ENCODE data around the gene HAVCR1.
"Not testable (repeated sequence)": the region's sequence is repeated elsewhere in the genome, so short reads cannot be mapped to it uniquely, and the experiment has no call there.

Gene HAVCR1

DNA sequence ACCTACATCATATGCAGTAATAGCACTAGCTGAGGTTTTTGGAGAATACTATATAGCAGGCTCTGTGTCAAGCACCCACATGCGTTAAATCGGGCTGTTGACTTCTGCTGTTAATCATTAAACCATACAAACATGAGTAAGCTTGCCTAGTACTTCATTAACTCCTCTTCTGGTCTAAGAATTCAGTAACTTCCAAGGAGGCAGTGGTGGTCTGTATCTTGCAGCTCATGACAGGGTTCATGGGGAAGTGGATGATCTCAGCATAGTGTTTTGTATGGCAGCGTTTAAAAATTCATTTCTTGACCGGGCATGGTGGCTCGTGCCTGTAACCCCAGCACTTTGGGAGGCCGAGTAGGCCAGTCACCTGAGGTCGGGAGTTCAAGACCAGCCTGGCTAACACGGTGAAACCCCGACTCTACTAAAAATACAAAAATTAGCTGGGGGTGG, at the start of gene HAVCR1:
Gene HAVCR1, minus strand, starts transcription at position 24 of the 447 bp plus-strand sequence. CDS start 1,173 bp downstream, outside the sequence.
- no peak for DNase-seq (ENCODE audit: low read depth)

- DNase-seq (ENCODE audit: low read depth): no peak
Observed at GRCh38 chr5:157107508-157107907, 48.6 kb upstream of the HAVCR1 start.

DNA sequence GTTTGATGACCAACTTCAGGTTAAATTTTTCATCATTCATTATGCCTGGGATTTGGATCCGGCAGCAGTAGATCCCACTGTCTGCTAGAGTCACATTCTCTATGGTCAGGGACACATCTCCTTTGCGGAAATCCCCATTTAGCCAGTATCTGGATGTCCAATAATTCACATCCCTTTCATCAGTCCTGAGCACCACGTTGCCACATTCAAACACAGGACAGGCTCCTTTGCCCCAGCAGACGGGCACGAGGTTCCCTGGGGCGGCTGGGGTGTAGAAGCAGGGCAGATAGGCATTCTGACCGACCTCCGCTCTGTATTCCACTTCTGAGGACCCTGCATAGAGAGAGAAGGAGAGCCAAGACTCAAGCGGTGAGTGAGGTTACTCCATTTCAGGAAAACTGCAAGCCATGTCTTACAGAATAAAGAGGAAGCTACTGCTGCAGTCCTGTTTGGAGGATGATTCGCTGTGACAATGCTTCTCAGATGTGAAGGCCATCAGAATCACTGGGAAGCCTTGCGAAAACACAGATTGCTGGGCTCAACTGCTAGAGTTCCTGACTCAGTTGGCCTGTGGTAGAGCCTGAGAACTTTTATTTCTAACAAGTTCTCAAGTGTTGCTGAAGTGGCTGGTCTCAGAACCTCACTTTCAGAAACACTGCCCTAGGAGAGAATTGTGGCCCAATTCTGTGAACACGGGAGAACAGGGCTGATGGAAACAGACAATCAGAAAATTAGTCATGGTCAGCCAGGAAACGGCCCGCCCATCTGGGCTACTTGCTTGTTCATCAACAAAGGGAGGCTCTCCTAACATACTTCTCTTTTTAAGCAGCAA, 47.9 kb upstream of the HAVCR1 start:
- no peak for DNase-seq (ENCODE audit: low read depth)

GRCh38 chr5:157100140-157100679, 41.3 kb upstream of the HAVCR1 start:
- no peak for DNase-seq (ENCODE audit: low read depth)

- no peak for DNase-seq (ENCODE audit: low read depth)
Observed at GRCh38 chr5:157088342-157088990, 29.6 kb upstream of the HAVCR1 start.

DNA sequence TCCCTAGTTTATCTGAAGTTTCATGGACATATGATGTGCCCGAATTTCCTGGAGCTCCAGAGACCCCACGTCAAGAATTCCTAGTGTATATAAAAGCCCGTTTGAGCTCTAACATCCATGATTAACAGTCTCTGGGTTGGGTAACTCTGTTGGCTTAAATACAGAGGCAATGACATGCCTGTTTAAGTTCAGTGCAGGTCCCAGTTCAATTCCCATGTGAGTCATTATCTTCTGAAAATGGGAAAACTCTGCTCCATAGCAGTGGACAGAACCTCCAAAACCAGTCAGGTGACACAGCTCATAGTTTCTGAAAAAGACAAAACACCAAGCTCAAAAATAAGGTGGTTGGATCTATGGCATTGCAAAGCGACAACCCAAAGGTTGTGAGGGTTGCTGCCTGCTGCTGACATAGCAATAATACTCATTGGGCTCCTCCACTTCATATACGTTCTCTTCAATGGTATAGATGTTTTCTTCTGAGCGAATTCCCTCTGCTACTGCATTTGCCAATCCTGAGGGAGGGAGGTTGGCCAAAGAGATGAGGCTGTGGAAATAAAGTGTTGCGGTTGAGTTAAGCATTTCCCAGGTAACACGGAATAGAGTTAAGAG, 27.9 kb upstream of the HAVCR1 start:
- DNase-seq (ENCODE audit: low read depth): no peak

DNA sequence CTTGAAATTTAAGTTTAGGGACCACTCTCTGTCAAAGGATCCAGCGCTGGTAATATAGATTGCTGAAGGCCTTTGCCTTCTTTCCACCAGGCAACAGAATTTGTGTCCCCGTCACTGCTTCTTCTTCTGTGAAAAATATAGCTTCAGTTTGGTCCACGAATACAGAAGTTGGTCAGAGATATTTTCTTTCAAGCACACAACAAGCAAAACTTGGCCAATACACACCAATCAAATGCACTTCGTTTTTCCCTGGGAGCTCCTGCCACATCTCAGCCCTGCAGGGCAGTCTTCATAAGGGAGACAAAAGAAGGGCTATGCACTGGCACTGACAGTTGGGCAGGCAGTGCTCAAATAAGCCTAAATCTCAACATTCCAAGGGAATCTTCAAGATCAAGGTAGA, 27.0 kb upstream of the HAVCR1 start:
- DNase-seq (ENCODE audit: low read depth): no peak

GRCh38 chr5:157080286-157080685, 21.4 kb upstream of the HAVCR1 start:
- DNase-seq (ENCODE audit: low read depth): no peak

DNA sequence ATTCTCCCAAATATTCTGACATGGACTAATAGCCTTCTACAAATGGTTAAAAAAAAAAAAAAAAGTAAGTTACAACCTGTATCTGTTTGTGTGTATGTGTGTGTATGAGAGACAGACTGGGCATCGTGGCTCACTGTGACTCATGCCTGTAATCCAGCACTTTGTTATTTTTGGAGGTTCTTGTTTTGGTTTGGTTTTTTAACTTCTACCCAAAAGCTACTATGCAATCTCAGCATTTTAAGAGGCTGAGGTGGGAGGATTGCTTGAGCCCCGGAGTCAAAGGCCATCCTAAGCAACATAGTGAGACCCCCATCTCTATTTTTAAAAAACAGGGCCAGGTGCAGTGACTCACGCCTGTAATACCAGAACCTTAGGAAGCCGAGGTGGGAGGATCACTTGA, 17.6 kb upstream of the HAVCR1 start:
- no peak for DNase-seq (ENCODE audit: low read depth)

- DNase-seq (ENCODE audit: low read depth): no peak
Observed at GRCh38 chr5:157072508-157072907, 13.6 kb upstream of the HAVCR1 start.

- no peak for DNase-seq (ENCODE audit: low read depth)
Observed at GRCh38 chr5:157069949-157070348, 11.0 kb upstream of the HAVCR1 start.

- no peak for DNase-seq (ENCODE audit: low read depth)
Observed at GRCh38 chr5:157068785-157069184, 9.9 kb upstream of the HAVCR1 start.

GRCh38 chr5:157068339-157068738, 9.4 kb upstream of the HAVCR1 start:
- DNase-seq (ENCODE audit: low read depth): no peak

- no peak for DNase-seq (ENCODE audit: low read depth)
Observed at GRCh38 chr5:157067005-157067404, 8.1 kb upstream of the HAVCR1 start.

DNA sequence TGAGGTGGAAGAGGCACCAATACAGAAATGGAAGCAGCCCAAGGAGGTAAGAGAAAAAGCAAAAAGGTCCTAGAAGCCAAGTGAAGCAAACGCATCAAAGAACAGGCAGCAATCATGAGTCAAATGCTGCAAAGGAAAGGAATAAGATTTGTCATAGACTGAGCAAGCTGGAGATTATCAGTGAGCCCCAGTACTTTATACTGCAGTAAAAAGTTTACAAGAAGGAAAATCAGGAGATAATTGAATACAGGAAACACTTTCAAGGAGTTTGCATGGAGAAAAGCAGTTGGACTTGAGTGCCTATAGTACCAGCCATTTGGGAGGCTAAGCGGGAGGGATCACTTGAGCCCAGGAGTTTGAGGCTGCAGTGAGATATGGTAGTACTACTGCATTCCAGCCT, 7.2 kb upstream of the HAVCR1 start:
- no peak for DNase-seq (ENCODE audit: low read depth)

- no peak for DNase-seq (ENCODE audit: low read depth)
Observed at GRCh38 chr5:157063776-157064430, 5.0 kb upstream of the HAVCR1 start.

DNA sequence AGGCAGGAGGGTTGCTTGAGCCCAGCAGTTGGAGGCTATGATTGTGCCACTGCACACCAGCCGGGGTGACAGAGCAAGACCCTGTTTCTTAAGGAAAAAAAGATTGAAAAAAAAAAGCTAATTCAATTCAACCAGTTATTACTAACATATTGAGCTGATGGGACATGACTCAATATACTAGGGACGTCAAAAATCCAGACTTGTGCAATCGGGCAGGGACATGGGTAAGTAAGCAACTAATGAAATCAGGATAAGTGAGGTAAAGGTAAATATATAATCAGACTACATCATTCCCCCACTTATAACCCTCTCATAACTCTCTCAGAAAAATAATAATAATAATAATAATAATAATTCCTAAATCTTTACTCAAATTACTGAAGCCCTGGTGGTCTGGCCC, 975 bp upstream of the HAVCR1 start:
- no peak for DNase-seq (ENCODE audit: low read depth)

DNA sequence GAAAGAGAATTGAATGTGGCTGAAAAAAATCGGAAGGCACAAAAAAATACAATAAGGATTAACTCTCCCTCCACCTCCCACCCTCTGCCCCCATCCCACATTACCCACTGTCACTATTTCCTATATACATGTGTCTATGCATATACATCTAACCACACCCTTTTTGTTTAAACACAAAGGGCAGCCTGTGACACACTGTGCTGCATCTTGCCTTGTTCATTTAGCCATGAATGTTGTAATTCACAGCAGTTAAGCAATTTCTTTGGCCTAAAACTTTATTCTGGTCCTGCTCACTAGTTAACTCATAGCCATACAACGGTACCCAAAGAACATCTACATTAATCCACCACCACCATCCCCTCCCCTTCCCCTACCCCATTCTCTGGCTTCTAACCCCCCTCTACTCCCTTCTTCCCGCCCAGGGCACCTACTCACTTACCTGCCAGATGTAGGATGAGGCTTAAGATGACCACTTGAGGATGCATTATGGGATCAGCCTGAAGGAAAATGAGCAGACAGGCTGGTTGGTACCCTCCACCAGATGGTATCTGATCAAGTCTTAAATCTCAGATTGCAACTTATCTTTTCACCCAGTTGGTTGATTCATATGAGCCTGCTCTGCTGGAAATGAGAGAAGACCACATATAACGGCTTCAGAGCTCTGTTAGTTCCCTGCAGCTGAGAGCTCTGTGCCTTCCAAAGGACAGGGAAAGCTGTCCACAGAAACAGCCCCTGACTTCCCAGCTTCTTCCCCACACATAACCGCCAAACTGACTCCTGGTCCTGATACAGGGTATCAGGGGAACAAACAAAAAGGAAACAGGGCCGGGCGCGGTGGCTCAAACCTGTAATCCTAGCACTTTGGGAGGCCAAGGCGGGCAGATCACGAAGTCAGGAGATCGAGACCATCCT, 1.2 kb downstream of the HAVCR1 start:
- DNase-seq (ENCODE audit: low read depth): no peak

DNA sequence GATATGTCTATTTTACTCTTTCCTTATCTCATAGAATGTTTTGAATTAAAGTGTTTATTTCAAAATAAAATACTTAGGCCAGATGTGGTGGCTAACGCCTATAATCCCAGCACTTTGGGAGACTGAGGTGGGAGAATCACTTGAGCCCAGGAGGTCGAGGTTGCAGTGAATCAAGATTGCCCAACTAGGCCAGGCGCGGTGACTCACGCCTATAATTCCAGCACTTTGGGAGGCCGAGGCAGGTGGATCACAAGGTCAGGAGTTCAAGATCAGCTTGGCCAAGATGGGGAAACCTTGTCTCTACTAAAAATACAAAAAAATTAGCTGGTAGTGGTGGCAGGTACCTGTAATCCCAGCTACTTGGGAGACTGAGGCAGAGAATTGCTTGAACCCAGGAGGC, 2.1 kb downstream of the HAVCR1 start:
- not testable (repeated sequence) for DNase-seq (ENCODE audit: low read depth)

DNA sequence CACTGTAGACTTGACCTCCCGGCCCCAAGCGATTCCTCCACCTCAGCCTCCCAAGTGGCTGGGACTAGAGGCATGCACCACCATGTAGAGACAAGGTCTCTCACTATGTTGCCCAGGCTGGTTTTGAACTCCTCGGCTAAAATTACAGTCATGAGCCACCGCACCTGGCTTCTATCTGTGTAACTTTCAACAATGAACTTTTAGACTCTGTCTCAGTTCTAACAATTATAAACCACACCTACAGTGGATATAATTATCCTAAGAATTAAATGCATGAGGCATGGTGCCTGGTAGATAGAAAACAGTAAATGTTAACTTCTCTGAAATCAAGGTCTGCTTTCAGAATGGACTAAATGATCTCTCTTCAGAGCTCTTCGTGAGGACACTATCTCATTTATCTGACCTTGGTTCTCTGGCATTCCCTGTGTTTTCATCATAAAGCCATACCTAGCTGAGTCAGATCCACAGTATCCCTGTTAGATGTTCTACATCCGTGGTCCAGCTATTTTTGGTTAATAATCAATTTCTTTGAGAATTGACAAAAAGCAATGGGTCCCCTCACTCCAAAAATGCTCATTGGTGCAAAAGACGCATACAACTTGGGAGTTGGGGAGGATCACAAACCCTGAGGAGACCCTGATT, 7.2 kb downstream of the HAVCR1 start:
- no peak for DNase-seq (ENCODE audit: low read depth)

DNA sequence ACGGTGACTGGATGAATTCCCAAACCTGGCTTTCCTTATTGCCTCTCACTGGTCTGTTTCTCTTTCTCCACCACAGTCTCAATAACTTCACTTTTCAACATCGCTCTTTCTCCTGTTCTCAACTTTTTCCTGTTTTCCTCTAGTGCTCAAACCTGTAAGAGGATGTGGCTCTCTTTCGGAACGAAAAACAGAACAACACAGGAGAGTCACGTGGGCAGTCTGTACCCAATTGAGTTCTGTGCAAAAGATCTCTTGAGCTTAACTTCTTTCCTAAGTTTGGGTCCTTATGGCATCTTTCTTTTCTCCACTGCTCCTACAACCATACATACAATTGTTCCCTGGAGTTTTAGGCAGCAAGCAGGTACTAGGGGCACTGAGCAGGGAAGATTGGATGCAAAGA, 8.9 kb downstream of the HAVCR1 start:
- no peak for DNase-seq (ENCODE audit: low read depth)
